Superior temporal gyrus (tissue), 1 donor: ENCODE results near the gene KDM5A.

Experiments
- DNase-seq: peaks from one replicate; pipeline ENCODE4 v3.0.0-alpha.2; 2016; ENCODE audit errors: extremely low spot score

KDM5A gene

GRCh38 chr12:272942-273341 lies 116.2 kb downstream of the KDM5A start:
- no peak for DNase-seq

GRCh38 chr12:271161-271560 lies 118.0 kb downstream of the KDM5A start:
- DNase-seq = peak; percentile 45

- peak; percentile 42 for DNase-seq
Measured at GRCh38 chr12:269191-269590, 119.9 kb downstream of the KDM5A start.

- peak; percentile 18 for DNase-seq
Measured at GRCh38 chr12:268483-268840, 120.7 kb downstream of the KDM5A start.

- DNase-seq = peak; percentile 39
Measured at GRCh38 chr12:267581-268482, 121.3 kb downstream of the KDM5A start.

- no peak for DNase-seq
Measured at GRCh38 chr12:265096-265495, 124.0 kb downstream of the KDM5A start.

- no peak for DNase-seq
Measured at GRCh38 chr12:264269-264668, 124.9 kb downstream of the KDM5A start.

- no peak for DNase-seq
Measured at GRCh38 chr12:263574-263973, 125.5 kb downstream of the KDM5A start.

GRCh38 chr12:262817-263216 lies 126.3 kb downstream of the KDM5A start, which contains the start of gene SLC6A13:
SLC6A13 (minus strand) TSS chr12:262836; CDS start chr12:260052, 2,784 bp downstream.
- no peak for DNase-seq

- DNase-seq = no peak
Measured at GRCh38 chr12:262113-262512, 127.0 kb downstream of the KDM5A start.

- no peak for DNase-seq
Measured at GRCh38 chr12:257521-258321, 131.4 kb downstream of the KDM5A start.

- no peak for DNase-seq
Measured at GRCh38 chr12:256958-257357, 132.2 kb downstream of the KDM5A start.

GRCh38 chr12:256225-256624 lies 132.9 kb downstream of the KDM5A start:
- DNase-seq = no peak

- DNase-seq = no peak
Measured at GRCh38 chr12:254912-255311, 134.2 kb downstream of the KDM5A start.

GRCh38 chr12:254039-254438 lies 135.1 kb downstream of the KDM5A start:
- DNase-seq = no peak

GRCh38 chr12:253116-253831 lies 135.8 kb downstream of the KDM5A start:
- no peak for DNase-seq

- no peak for DNase-seq
Measured at GRCh38 chr12:252636-253035, 136.5 kb downstream of the KDM5A start.

GRCh38 chr12:247271-247670 lies 141.8 kb downstream of the KDM5A start:
- no peak for DNase-seq

- DNase-seq = no peak
Measured at GRCh38 chr12:243381-243780, 145.7 kb downstream of the KDM5A start.

GRCh38 chr12:242496-242895 lies 146.6 kb downstream of the KDM5A start:
- DNase-seq = no peak

GRCh38 chr12:241266-241665 lies 147.9 kb downstream of the KDM5A start:
- DNase-seq = no peak

GRCh38 chr12:240566-240965 lies 148.6 kb downstream of the KDM5A start:
- DNase-seq = no peak
